Neural cell (in vitro differentiated cells): ENCODE results near the gene TGM4. TPM values are rescaled to one million over a fixed set of nuclear protein-coding genes. Genes with fewer than 3 reads are reported as not detected.

ENCODE experiments used
- H2AFZ ChIP-seq: fragments of 200-600, 300-800 bp; sonication (generic), shearing (Covaris generic); 2 replicates; pipeline ENCODE4 v1.6.0; 2014; ENCODE audit warnings: low read depth, mild to moderate bottlenecking, antibody characterized with exemption, low read length, moderate library complexity
- H3F3A ChIP-seq: fragments of 200-600 bp; shearing (Covaris generic); 2 replicates; pipeline ENCODE4 v1.6.1; 2016; ENCODE audit warnings: mild to moderate bottlenecking, moderate library complexity, mixed read lengths, antibody characterized with exemption, low read length; ENCODE audit not compliant: insufficient read depth, poor library complexity, severe bottlenecking
- H3K27ac ChIP-seq: fragments of 200-600, 300-800 bp; sonication (generic), shearing (Covaris generic); 2 replicates; pipeline ENCODE4 v1.5.1; 2014; ENCODE audit warnings: mild to moderate bottlenecking, low read length, moderate library complexity
- H3K27me3 ChIP-seq: fragments of 300-800, 200-600 bp; sonication (generic), shearing (Covaris generic); 2 replicates; pipeline ENCODE4 v1.6.0; 2014; ENCODE audit warnings: mild to moderate bottlenecking, low read depth, low read length, moderate library complexity; ENCODE audit not compliant: insufficient read depth
- H3K36me3 ChIP-seq: fragments of 300-800, 200-600 bp; sonication (generic), shearing (Covaris generic); 2 replicates; pipeline ENCODE4 v1.5.1; 2014; ENCODE audit warnings: mild to moderate bottlenecking, antibody characterized with exemption, low read length, moderate library complexity; ENCODE audit not compliant: insufficient read depth
- H3K4me2 ChIP-seq: fragments of 300-800, 200-600 bp; sonication (generic), shearing (Covaris generic); 2 replicates; pipeline ENCODE4 v1.6.0; 2014; ENCODE audit warnings: mild to moderate bottlenecking, low read length
- H3K4me3 ChIP-seq: fragments of 300-800, 200-600 bp; sonication (generic), shearing (Covaris generic); 2 replicates; pipeline ENCODE4 v1.5.1; 2014; ENCODE audit warnings: mild to moderate bottlenecking, low read length, moderate library complexity
- H3K79me2 ChIP-seq: fragments of 200-600 bp; shearing (Covaris generic); replicated peaks from 2 replicates; pipeline ENCODE4 v1.6.0; 2014; ENCODE audit warnings: mild to moderate bottlenecking, low read length, moderate library complexity; ENCODE audit not compliant: insufficient read depth
- H3K9ac ChIP-seq: fragments of 300-800, 200-600 bp; sonication (generic), shearing (Covaris generic); 2 replicates; pipeline ENCODE4 v1.6.1; 2016; ENCODE audit warnings: mild to moderate bottlenecking, low read length, mixed read lengths
- H3K9me2 ChIP-seq: fragments of 200-600 bp; shearing (Covaris generic); 2 replicates; pipeline ENCODE4 v1.6.1; 2016; ENCODE audit warnings: mild to moderate bottlenecking, low read length, mixed read lengths; ENCODE audit not compliant: insufficient read depth
- H3K9me3 ChIP-seq: fragments of 200-600, 300-800 bp; sonication (generic), shearing (Covaris generic); 2 replicates; pipeline ENCODE4 v1.6.1; 2016; ENCODE audit warnings: mild to moderate bottlenecking, mixed run types, low read length, moderate library complexity, mixed read lengths
- H4K20me1 ChIP-seq: fragments of 200-600 bp; shearing (Covaris generic); 2 replicates; pipeline ENCODE4 v1.6.1; 2016; ENCODE audit warnings: mild to moderate bottlenecking, mixed run types; ENCODE audit not compliant: insufficient read depth
- EP300 ChIP-seq: fragments of 450-650 bp; conservative IDR thresholded peaks from 2 replicates; pipeline ENCODE4 v1.6.1; 2014; ENCODE audit warnings: antibody characterized with exemption, mild to moderate bottlenecking, moderate library complexity; ENCODE audit not compliant: poor library complexity, severe bottlenecking
- EZH2 ChIP-seq: fragments of 200-600, 300-800 bp; shearing (Covaris generic), sonication (generic); IDR thresholded peaks from 2 replicates; pipeline ENCODE4 v1.6.1; 2014; ENCODE audit warnings: antibody characterized with exemption, low read length, borderline replicate concordance, mild to moderate bottlenecking; ENCODE audit not compliant: insufficient read depth, poor library complexity, severe bottlenecking
- MXI1 ChIP-seq: fragments of 450-650 bp; conservative IDR thresholded peaks from 2 replicates; pipeline ENCODE4 v1.6.1; 2014; ENCODE audit warnings: antibody characterized with exemption, mild to moderate bottlenecking; ENCODE audit not compliant: poor library complexity, severe bottlenecking
- POLR2AphosphoS5 ChIP-seq: IDR thresholded peaks from 2 replicates; pipeline ENCODE4 v1.6.1; 2012
- RAD21 ChIP-seq: fragments of 450-650 bp; conservative IDR thresholded peaks from 2 replicates; pipeline ENCODE4 v1.6.1; 2014; ENCODE audit warnings: antibody characterized with exemption, mild to moderate bottlenecking, moderate library complexity
- SMC3 ChIP-seq: fragments of 450-650 bp; conservative IDR thresholded peaks from 2 replicates; pipeline ENCODE4 v1.6.1; 2014; ENCODE audit warnings: antibody characterized with exemption, mild to moderate bottlenecking, moderate library complexity; ENCODE audit not compliant: poor library complexity
- TAF1 ChIP-seq: IDR thresholded peaks from 2 replicates; pipeline ENCODE4 v1.6.1; 2012; ENCODE audit warnings: low read depth
- polyA plus RNA-seq: library from polyadenylated mRNA; depleted of rRNA; stranded (reverse); fragments of >200 nt; gene quantifications from 2 replicates; pipeline ENCODE4 v1.2.3, GENCODE V29; 2014
- TF ChIP-seq, protein P1 (sequence below): fragments of 450-650 bp; IDR thresholded peaks from 2 replicates; pipeline ENCODE4 v1.5.1; 2014; ENCODE audit warnings: antibody characterized with exemption, mild to moderate bottlenecking, moderate library complexity; ENCODE audit not compliant: poor library complexity, severe bottlenecking
- TF ChIP-seq, protein P2 (sequence below): IDR thresholded peaks from 2 replicates; pipeline ENCODE4 v1.6.1; 2012; ENCODE audit warnings: borderline replicate concordance

Gene TGM4
- polyA plus RNA-seq, 1 donor from 2014 or later: not detected

DNA sequence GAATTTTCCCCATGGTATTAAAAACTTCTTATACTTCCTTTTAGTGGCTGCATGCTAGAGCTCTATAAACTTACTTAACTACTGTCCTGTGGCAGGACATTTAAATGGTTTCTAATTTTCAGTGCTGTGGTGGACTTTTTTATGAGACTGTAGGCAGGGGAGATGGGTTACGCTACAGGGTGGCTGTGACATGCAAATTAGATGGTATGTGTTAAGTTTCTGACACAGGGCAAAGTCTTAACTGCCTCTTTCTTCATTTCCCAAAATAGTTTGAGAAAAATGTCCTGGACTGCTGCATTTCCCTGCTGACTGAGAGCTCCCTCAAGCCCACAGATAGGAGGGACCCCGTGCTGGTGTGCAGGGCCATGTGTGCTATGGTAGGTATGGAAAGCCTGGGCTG lies 22.0 kb downstream of the TGM4 start:
- Histone ChIP-seq H3K4me3 (no peak overlapping the region), H3K36me3 (no peaks in the 10 kb centered on the region), H3K4me2 (no peak overlapping the region), H3K27me3 (no peaks in the 10 kb centered on the region), H4K20me1 (no peaks in the 10 kb centered on the region), H3K9me3 (no peaks in the 10 kb centered on the region), H3K9me2 (no peaks in the 10 kb centered on the region), H3F3A (no peaks in the 10 kb centered on the region), H3K9ac (no peak overlapping the region), H2AFZ (no peak overlapping the region), H3K27ac (no peak overlapping the region), H3K79me2 (no peaks in the 10 kb centered on the region)
- no peak for TF ChIP-seq MXI1
- no peak for TF ChIP-seq RAD21
- no peak for TF ChIP-seq EZH2
- TF ChIP-seq TAF1: no peak
- TF ChIP-seq, protein P1, sequence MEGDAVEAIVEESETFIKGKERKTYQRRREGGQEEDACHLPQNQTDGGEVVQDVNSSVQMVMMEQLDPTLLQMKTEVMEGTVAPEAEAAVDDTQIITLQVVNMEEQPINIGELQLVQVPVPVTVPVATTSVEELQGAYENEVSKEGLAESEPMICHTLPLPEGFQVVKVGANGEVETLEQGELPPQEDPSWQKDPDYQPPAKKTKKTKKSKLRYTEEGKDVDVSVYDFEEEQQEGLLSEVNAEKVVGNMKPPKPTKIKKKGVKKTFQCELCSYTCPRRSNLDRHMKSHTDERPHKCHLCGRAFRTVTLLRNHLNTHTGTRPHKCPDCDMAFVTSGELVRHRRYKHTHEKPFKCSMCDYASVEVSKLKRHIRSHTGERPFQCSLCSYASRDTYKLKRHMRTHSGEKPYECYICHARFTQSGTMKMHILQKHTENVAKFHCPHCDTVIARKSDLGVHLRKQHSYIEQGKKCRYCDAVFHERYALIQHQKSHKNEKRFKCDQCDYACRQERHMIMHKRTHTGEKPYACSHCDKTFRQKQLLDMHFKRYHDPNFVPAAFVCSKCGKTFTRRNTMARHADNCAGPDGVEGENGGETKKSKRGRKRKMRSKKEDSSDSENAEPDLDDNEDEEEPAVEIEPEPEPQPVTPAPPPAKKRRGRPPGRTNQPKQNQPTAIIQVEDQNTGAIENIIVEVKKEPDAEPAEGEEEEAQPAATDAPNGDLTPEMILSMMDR: no peak
- no peak for TF ChIP-seq EP300
- TF ChIP-seq, protein P2, sequence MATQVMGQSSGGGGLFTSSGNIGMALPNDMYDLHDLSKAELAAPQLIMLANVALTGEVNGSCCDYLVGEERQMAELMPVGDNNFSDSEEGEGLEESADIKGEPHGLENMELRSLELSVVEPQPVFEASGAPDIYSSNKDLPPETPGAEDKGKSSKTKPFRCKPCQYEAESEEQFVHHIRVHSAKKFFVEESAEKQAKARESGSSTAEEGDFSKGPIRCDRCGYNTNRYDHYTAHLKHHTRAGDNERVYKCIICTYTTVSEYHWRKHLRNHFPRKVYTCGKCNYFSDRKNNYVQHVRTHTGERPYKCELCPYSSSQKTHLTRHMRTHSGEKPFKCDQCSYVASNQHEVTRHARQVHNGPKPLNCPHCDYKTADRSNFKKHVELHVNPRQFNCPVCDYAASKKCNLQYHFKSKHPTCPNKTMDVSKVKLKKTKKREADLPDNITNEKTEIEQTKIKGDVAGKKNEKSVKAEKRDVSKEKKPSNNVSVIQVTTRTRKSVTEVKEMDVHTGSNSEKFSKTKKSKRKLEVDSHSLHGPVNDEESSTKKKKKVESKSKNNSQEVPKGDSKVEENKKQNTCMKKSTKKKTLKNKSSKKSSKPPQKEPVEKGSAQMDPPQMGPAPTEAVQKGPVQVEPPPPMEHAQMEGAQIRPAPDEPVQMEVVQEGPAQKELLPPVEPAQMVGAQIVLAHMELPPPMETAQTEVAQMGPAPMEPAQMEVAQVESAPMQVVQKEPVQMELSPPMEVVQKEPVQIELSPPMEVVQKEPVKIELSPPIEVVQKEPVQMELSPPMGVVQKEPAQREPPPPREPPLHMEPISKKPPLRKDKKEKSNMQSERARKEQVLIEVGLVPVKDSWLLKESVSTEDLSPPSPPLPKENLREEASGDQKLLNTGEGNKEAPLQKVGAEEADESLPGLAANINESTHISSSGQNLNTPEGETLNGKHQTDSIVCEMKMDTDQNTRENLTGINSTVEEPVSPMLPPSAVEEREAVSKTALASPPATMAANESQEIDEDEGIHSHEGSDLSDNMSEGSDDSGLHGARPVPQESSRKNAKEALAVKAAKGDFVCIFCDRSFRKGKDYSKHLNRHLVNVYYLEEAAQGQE: no peak
- no peak for TF ChIP-seq POLR2AphosphoS5
- TF ChIP-seq SMC3: no peak

DNA sequence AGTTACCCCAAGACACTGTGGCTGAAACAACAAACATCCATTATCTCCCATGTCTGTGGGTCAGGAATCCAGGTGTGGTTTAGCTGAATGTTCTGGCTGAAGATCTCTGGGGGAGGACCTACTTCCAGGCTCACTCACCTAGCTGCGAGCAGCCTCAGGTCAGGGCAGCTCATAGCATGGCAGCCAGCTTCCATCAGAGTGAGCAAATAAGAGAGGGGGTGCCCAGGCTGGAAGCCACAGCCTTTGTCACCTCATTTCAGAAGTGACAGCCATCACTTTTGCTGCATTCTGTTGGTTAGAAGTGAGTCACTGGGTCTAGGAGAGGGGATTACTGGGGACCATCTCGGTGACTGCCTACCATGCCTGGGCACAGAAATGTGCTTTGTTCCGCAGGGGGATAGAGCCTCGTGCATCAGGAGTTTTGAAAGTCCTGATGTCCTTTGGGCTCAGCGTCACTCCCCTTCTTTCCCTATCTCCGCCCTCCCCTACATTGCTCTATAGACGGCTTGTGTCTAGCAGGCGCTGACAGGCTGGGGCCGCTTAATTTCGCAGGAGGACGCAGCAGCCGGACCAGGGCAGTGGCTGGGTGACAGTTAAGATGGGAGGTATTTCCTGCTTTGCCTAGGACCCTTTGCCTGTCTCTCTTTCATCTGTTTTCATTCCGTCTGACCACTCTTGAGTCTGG lies 25.4 kb downstream of the TGM4 start:
- Histone ChIP-seq H3K27me3 (no peaks in the 10 kb centered on the region), H3K4me3 (no peak overlapping the region), H3K9me3 (no peaks in the 10 kb centered on the region), H4K20me1 (no peaks in the 10 kb centered on the region), H3K9me2 (no peaks in the 10 kb centered on the region), H3K36me3 (no peaks in the 10 kb centered on the region), H2AFZ (no peak overlapping the region), H3K9ac (no peak overlapping the region), H3K79me2 (no peaks in the 10 kb centered on the region), H3K4me2 (no peak overlapping the region), H3F3A (no peaks in the 10 kb centered on the region), H3K27ac (no peak overlapping the region)
- TF ChIP-seq SMC3 (no peak), TAF1 (no peak), EZH2 (no peak), MXI1 (no peak), EP300 (no peak)
- TF ChIP-seq, protein P2: no peak
- TF ChIP-seq, protein P1: no peak
